ENCODE measurements around the gene RPL22L1. TPM values are rescaled to one million over a fixed set of nuclear protein-coding genes. Genes with fewer than 3 reads are reported as not detected.
A peak's percentile ranks its signal among the peaks of the same experiment; 100 is the strongest.

Gene RPL22L1
- 110 and 129 TPM in 2 replicates for total RNA-seq (2014; rRNA removed; shearing (Covaris generic))
- 82.2 and 83.0 TPM in 2 replicates for polyA plus RNA-seq (2016; fragmentation: Nextera tagmentation; extraction: Ambion mirVana)

DNA sequence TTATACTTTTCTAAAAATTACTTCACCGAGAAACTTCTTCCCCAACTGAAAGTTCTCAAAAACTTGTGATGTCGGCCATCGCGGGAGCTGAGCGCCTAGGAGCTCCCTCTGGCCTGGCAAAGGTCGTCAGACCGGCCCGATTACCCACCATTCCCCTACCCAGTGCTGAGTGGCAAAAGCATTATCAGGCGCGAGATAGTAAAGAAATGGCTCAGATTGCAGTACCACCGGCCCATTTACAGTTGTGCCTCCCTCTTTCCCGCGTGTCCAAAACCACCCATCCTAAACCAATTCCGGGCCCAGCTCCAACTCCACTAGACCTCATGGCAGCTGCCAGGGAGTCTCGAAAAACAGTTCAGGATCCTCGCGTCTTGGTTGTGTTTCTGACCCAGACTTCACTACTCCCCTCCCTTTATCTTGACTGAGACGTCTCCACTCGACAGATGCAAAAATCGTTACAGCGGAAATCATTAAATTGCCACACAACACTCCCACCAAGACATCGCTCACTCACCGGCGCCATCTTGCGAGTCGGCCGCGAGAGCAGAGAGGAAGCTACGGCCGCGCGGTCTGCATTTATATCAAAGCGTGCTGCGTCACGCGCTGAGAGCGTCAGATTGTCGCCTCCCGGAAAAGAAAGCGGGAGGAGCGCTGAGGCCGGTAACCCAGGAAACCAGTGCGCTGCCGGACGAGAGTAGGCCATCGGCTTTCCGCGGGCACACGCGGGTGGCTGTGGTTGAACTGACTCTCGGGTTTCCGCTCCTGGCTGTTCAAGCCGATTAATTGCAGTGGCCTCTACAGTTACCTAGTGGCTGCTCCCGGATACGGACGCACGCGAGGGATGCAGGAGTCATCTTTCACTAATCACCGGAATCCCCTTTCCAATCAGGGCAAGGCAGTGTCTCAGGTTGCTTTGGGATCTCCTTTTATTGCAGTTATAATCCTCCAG is at the start of gene RPL22L1:
TSS of gene RPL22L1 (minus strand) at position 551 of the 949 bp plus-strand sequence. CDS start at position 523, 28 bp downstream.
- WGBS, 2 experiments (ENCODE audit: low coverage in 1 of 2, low lambda C conversion rate in 2 of 2, missing lambda C conversion rate in 2 of 2) = 1% methylated on average over 59 of the region's 59 CpGs
- DNase-seq = peak; percentile 99
- H3K4me2 ChIP-seq (ENCODE audit: unreplicated experiment) = peak within 1 kb of the TSS; percentile 98
- H3K9me3 ChIP-seq (ENCODE audit: low read depth) = no peaks in the 10 kb centered on the region
- peak within 1 kb of the TSS; percentile 91 for H3K4me3 ChIP-seq
- H4K20me1 ChIP-seq (ENCODE audit: insufficient read depth) = peaks cover 7% of the 10 kb centered on the region; the same call in 1 of the 2 replicates
- H3F3A ChIP-seq (ENCODE audit: insufficient read depth) = peaks cover 41% of the 10 kb centered on the region
- peaks cover 26% of the 10 kb centered on the region for H3K4me1 ChIP-seq (ENCODE audit: insufficient read depth)
- peak within 1 kb of the TSS; percentile 96 for H3K9ac ChIP-seq
- peak within 1 kb of the TSS; percentile 84 for H3K27ac ChIP-seq
- peaks cover 34% of the 10 kb centered on the region for H3K36me3 ChIP-seq (ENCODE audit: low read depth)
- H3K79me2 ChIP-seq (ENCODE audit: insufficient read depth) = peaks cover 27% of the 10 kb centered on the region
- in situ Hi-C loops (cut with MboI) = no loop called here
- H3K27me3 ChIP-seq (replicated peaks; ENCODE audit: insufficient read depth) = no peaks in the 10 kb centered on the region
- H3K9me2 ChIP-seq (ENCODE audit: insufficient read depth) = no peaks in the 10 kb centered on the region
- TF ChIP-seq EZH2phosphoT487 (IDR thresholded peaks at IDR 0.05; ENCODE audit: insufficient read depth, low read depth) = no peak
- peak within 1 kb of the TSS; percentile 92 for H2AFZ ChIP-seq

DNA sequence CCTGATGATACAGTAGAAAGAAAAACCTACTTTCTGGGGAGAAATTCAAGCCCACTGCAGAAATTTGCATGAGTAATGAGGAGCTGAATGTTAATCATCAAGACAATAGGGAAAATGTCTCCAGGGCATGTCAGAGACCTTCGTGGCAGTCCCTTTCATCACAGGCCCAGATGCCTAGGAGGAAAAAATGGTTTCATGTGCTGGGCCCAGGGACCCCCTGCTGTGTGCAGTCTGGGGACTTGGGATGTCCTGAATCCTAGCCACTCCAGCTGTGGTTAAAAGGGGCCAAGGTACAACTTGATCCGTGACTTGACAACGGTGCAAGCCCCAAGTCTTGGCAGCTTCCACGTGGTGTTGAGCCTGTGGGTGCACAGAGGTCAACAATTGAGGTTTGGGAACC is 48.7 kb upstream of the RPL22L1 start:
- no peak for TF ChIP-seq EZH2 (IDR thresholded peaks at IDR 0.05; ENCODE audit: insufficient read depth, poor library complexity, severe bottlenecking)
- no peak for TF ChIP-seq EZH2phosphoT487 (IDR thresholded peaks at IDR 0.05; ENCODE audit: insufficient read depth, low read depth)
- H3F3A ChIP-seq (ENCODE audit: insufficient read depth) = no peaks in the 10 kb centered on the region
- peaks cover 4% of the 10 kb centered on the region; the same call in 1 of the 2 replicates for H3K27me3 ChIP-seq (replicated peaks; ENCODE audit: insufficient read depth)
- H3K4me1 ChIP-seq (ENCODE audit: insufficient read depth) = no peaks in the 10 kb centered on the region
- no peak overlapping the region for H3K9ac ChIP-seq
- H2AFZ ChIP-seq = no peak overlapping the region
- no peaks in the 10 kb centered on the region for H3K36me3 ChIP-seq (ENCODE audit: low read depth)
- H3K79me2 ChIP-seq (ENCODE audit: insufficient read depth) = no peaks in the 10 kb centered on the region
- no peaks in the 10 kb centered on the region for H4K20me1 ChIP-seq (ENCODE audit: insufficient read depth)
- no peak for DNase-seq
- no peak overlapping the region for H3K27ac ChIP-seq
- H3K4me2 ChIP-seq (ENCODE audit: unreplicated experiment) = no peak overlapping the region
- in situ Hi-C loops (cut with MboI) = no loop called here
- H3K9me2 ChIP-seq (ENCODE audit: insufficient read depth) = no peaks in the 10 kb centered on the region
- no peaks in the 10 kb centered on the region for H3K9me3 ChIP-seq (ENCODE audit: low read depth)
- H3K4me3 ChIP-seq = no peak overlapping the region
- 46 to 56% methylated on average over 4 of the region's 4 CpGs for WGBS, 2 experiments (ENCODE audit: low coverage in 1 of 2, low lambda C conversion rate in 2 of 2, missing lambda C conversion rate in 2 of 2)

DNA sequence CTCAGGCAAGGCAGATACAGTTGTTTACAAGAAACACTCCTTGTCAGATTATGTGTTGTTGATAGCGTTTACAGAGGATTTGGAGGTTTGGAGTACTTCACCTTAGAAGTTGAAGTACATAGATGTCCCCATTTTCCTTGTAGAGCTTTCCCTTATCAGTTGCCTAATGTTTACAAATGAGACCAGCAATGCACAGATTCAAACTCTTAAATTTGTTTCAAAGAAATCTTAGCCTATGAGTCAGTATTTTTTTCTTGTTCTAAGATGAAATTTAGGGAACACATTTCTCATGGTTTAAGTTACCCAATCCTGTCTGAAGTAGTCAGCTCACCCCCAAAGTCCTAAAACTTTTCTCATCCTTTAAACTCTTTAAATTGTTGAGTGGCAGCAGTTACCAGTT is 44.7 kb upstream of the RPL22L1 start:
- WGBS, 2 experiments (ENCODE audit: low coverage in 1 of 2, low lambda C conversion rate in 2 of 2, missing lambda C conversion rate in 2 of 2) = 58 to 63% methylated on average over 1 of the region's 1 CpG
- Histone ChIP-seq H3K27me3 (replicated peaks; ENCODE audit: insufficient read depth) (no peaks in the 10 kb centered on the region; the same call in 1 of the 2 replicates), H3K27ac (no peak overlapping the region), H3K79me2 (ENCODE audit: insufficient read depth) (no peaks in the 10 kb centered on the region), H3K4me3 (no peak overlapping the region), H3K9me2 (ENCODE audit: insufficient read depth) (no peaks in the 10 kb centered on the region), H3K9ac (no peak overlapping the region), H3F3A (ENCODE audit: insufficient read depth) (0 out of 2 replicates have a peak, but pooled peaks cover 11% of the 10 kb centered on the region), H3K4me1 (ENCODE audit: insufficient read depth) (no peaks in the 10 kb centered on the region; the same call in 1 of the 2 replicates), H2AFZ (no peak overlapping the region), H3K36me3 (ENCODE audit: low read depth) (no peaks in the 10 kb centered on the region), H3K4me2 (ENCODE audit: unreplicated experiment) (no peak overlapping the region), H4K20me1 (ENCODE audit: insufficient read depth) (no peaks in the 10 kb centered on the region), H3K9me3 (ENCODE audit: low read depth) (no peaks in the 10 kb centered on the region)
- DNase-seq = peak; percentile 6
- no peak for TF ChIP-seq EZH2phosphoT487 (IDR thresholded peaks at IDR 0.05; ENCODE audit: insufficient read depth, low read depth)
- no peak for TF ChIP-seq EZH2 (IDR thresholded peaks at IDR 0.05; ENCODE audit: insufficient read depth, poor library complexity, severe bottlenecking)
- in situ Hi-C loops (cut with MboI) = no loop called here

DNA sequence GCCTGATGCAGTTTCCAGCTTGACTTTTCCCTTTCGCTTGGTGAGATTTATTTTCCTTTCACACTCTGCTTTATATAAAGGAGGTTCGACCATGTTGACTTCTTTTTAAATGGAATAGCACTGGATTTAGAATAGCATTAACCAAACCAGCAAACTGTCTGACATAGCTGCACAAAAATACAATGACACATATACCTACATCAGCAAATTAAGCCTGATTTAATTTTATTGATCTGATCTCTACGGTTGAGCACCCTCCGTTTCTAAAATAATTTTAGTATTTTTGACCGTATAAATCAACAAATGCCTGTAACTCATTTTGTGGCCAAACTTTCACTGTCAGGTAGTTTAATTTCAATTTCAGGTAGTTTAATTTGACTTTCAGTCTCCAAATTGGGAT is 44.2 kb upstream of the RPL22L1 start:
- Histone ChIP-seq H3K9me2 (ENCODE audit: insufficient read depth) (no peaks in the 10 kb centered on the region), H3K79me2 (ENCODE audit: insufficient read depth) (no peaks in the 10 kb centered on the region), H3F3A (ENCODE audit: insufficient read depth) (peaks cover 15% of the 10 kb centered on the region), H3K4me1 (ENCODE audit: insufficient read depth) (no peaks in the 10 kb centered on the region; the same call in 1 of the 2 replicates), H3K4me2 (ENCODE audit: unreplicated experiment) (no peak overlapping the region), H4K20me1 (ENCODE audit: insufficient read depth) (no peaks in the 10 kb centered on the region), H2AFZ (no peak overlapping the region), H3K27ac (no peak overlapping the region), H3K36me3 (ENCODE audit: low read depth) (no peaks in the 10 kb centered on the region), H3K27me3 (replicated peaks; ENCODE audit: insufficient read depth) (no peaks in the 10 kb centered on the region; the same call in 1 of the 2 replicates), H3K4me3 (no peak overlapping the region), H3K9me3 (ENCODE audit: low read depth) (no peaks in the 10 kb centered on the region), H3K9ac (no peak overlapping the region)
- in situ Hi-C loops (cut with MboI) = no loop called here
- DNase-seq = no peak
- WGBS, 2 experiments (ENCODE audit: low coverage in 1 of 2, low lambda C conversion rate in 2 of 2, missing lambda C conversion rate in 2 of 2) = 77 to 83% methylated on average over 5 of the region's 5 CpGs
- TF ChIP-seq EZH2phosphoT487 (IDR thresholded peaks at IDR 0.05; ENCODE audit: insufficient read depth, low read depth) = no peak
- TF ChIP-seq EZH2 (IDR thresholded peaks at IDR 0.05; ENCODE audit: insufficient read depth, poor library complexity, severe bottlenecking) = no peak

Measured in GM23248 (cell line).